ENCODE measurements around the gene CORO2B. TPM values are rescaled to one million over a fixed set of nuclear protein-coding genes. Genes with fewer than 3 reads are reported as not detected.

Gene CORO2B
- total RNA-seq, 4 donors from 2014 or later = 3.1 to 9.6 (median 8.6) TPM

DNA sequence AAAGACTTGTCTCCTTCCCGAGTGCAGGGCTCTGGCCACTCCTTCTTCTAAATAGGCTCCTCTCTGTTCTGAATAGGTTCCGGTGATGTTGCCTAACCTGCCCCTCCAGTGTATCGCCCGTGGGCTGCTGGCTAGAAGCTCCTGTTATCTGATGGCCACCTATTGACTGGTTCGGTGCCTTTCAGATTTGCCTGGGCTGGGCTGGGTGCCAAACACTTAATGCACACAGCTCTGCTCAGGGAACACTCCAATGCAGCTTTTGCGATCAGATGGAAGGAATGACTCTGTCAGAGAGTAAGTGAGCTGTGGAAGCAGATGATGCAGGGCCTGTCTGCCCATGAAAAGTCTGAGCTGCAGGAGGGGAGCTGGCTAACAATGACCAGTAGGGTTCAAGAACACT, 112.9 kb downstream of the CORO2B start:
- WGBS, 2 donors = 30 to 52% methylated on average over 6 of the region's 6 CpGs
- TF ChIP-seq CTCF (IDR thresholded peaks at IDR 0.05) (peak in 1 of 6 experiments; percentile 10), POLR2A (IDR thresholded peaks at IDR 0.05) (no peak)
- H3K27me3 ChIP-seq = no peaks in the 10 kb centered on the region
- peaks cover 0 to 14% of the 10 kb centered on the region in 2 donors for H3K4me1 ChIP-seq
- peak; percentile 92 for DNase-seq
- no peaks in the 10 kb centered on the region for H3K36me3 ChIP-seq
- no peaks in the 10 kb centered on the region for H3K9me3 ChIP-seq
- H3K4me3 ChIP-seq (replicated peaks in 1 of 3) = no peak overlapping the region
- intact Hi-C loops (cut with DNase I) = no loop called here
- peak overlapping the region in 1 of 3 donors; percentile 7 for H3K27ac ChIP-seq

DNA sequence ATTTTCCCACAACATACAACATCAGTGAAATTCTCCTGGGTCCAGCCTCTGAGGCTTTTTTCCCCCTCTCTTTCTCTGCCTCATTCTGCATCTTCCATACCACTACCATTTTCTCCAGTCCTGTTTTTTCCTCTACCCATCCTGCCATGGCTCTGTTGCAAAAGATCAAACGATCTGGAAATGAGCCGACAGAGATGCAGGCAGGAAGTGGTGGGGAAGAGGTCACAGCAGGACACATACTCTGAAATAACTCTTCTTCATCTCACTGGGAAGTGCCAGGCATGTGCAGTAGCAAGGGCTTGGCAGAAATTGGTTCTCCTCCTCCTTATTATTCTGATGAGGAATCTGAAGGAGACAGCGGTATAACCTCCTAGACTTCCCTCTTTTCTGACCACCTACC, 114.3 kb downstream of the CORO2B start:
- Histone ChIP-seq H3K4me3 (replicated peaks in 1 of 3) (no peak overlapping the region), H3K4me1 (peaks cover 0 to 5% of the 10 kb centered on the region in 2 donors), H3K27ac (no peak overlapping the region), H3K9me3 (no peaks in the 10 kb centered on the region), H3K27me3 (no peaks in the 10 kb centered on the region), H3K36me3 (no peaks in the 10 kb centered on the region)
- TF ChIP-seq CTCF (IDR thresholded peaks at IDR 0.05) (no peak), POLR2A (IDR thresholded peaks at IDR 0.05) (no peak)
- WGBS, 2 donors = 59 to 63% methylated on average over 3 of the region's 3 CpGs
- intact Hi-C loops (cut with DNase I) = no loop called here
- no peak for DNase-seq

- whole genome bisulfite sequencing, 2 donors = 99 to 100% methylated on average over 4 of the region's 4 CpGs
- intact Hi-C loops (cut with DNase I) = no loop called here
- Histone ChIP-seq H3K4me1 (peaks cover 0 to 5% of the 10 kb centered on the region in 2 donors), H3K27me3 (no peaks in the 10 kb centered on the region), H3K9me3 (no peaks in the 10 kb centered on the region), H3K36me3 (no peaks in the 10 kb centered on the region), H3K27ac (no peak overlapping the region), H3K4me3 (replicated peaks in 1 of 3) (no peak overlapping the region)
- DNase-seq = no peak
- no peak for TF ChIP-seq POLR2A (IDR thresholded peaks at IDR 0.05)
- no peak for TF ChIP-seq CTCF (IDR thresholded peaks at IDR 0.05)
Observed at GRCh38 chr15:68694111-68694510, 115.3 kb downstream of the CORO2B start.

DNA sequence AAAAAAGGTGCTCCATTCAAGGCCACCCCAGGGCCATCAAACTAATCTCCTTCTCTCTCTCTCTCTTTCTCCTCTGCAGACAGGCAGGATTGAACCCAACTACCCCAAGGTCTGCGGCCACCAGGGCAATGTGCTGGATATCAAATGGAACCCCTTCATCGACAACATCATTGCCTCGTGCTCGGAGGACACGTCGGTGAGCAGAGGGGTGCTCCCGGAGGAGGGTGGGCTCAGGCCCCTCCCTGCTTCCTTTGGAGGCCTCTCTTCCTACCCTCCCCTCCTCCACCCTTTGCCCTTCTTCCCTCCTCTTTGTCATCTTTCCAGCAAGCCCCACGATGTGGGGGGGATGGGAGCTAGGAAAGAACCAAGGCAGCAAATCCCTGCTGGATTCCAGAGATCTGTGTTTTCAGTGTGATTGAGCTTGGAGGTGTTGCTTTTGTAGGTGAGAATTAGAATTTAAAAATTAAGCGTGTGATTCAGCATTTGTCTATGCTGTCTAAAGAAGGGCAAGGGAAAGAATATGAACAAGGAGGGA, 116.3 kb downstream of the CORO2B start:
- WGBS, 2 donors = 80 to 87% methylated on average over 8 to 9 of the region's 9 CpGs
- Histone ChIP-seq H3K27me3 (no peaks in the 10 kb centered on the region), H3K36me3 (no peaks in the 10 kb centered on the region), H3K27ac (no peak overlapping the region), H3K4me1 (peaks cover 0 to 10% of the 10 kb centered on the region in 2 donors), H3K9me3 (no peaks in the 10 kb centered on the region), H3K4me3 (replicated peaks in 1 of 3) (no peak overlapping the region)
- no peak for DNase-seq
- intact Hi-C loops (cut with DNase I) = no loop called here
- TF ChIP-seq CTCF (IDR thresholded peaks at IDR 0.05) (no peak), POLR2A (IDR thresholded peaks at IDR 0.05) (no peak)

DNA sequence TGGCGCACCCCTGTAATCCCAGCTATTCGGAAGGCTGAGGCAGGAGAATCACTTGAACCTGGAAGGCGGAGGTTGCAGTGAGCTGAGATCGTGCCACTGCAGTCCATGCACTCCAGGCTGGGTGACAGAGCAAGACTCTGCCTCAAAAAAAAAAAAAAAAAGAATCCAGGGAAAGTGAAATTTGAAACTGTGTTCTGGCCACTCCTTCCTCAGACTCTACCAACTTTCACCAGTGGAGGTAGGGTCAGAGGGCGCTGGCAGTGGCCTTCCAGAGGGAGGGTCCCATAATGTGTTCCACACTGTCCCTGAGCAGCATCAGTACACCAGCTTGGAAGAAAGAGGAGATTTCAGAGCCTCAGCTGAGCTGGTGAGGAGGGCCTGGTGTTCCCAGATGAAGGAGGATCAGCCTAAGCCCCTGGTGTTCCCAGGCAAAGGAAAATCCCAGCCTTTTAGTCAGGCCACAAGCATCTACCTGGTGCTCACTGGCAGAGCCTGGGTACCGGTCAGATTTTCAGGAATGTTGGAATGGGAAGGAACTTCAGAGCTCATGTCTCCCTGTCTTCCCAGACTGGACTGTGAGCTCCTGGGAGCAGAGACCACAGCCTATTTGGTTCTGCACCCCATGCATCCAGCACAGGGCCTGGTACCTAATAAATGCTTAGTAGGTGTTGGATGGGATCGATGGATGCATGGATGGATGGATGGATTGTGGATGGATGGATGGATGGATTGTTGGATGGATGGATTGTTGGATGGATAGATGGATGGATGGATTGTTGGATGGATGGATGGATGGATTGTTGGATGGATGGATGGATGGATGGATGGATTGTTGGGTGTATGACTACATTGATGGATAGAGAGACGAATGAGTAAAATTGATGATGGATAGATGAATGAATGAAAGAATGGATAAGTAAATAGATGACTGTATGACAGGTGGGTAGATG, 117.9 kb downstream of the CORO2B start:
- intact Hi-C loops (cut with DNase I) = no loop called here
- 92 to 94% methylated on average over 8 of the region's 8 CpGs for WGBS, 2 donors
- no peaks in the 10 kb centered on the region for H3K36me3 ChIP-seq
- DNase-seq = no peak
- H3K27me3 ChIP-seq = no peaks in the 10 kb centered on the region
- H3K4me3 ChIP-seq (replicated peaks in 1 of 3) = no peak overlapping the region
- TF ChIP-seq CTCF (IDR thresholded peaks at IDR 0.05) (no peak), POLR2A (IDR thresholded peaks at IDR 0.05) (no peak)
- no peak overlapping the region for H3K27ac ChIP-seq
- peaks cover 0 to 21% of the 10 kb centered on the region in 2 donors for H3K4me1 ChIP-seq
- no peaks in the 10 kb centered on the region for H3K9me3 ChIP-seq

Data from thyroid gland (tissue), 4 donors.